HG02759 (cell line): ENCODE measurements around the gene KCNQ5.

Source experiments
- ATAC-seq: cut with Tn5 transposase; IDR thresholded peaks from one replicate; pipeline ENCODE4 v1.9.1; 2021; ENCODE audit warnings: mild to moderate bottlenecking, moderate library complexity; ENCODE audit not compliant: unreplicated experiment

Gene KCNQ5

GRCh38 chr6:72674842-72675241, 53.0 kb downstream of the KCNQ5 start:
- ATAC-seq = no peak

- ATAC-seq = no peak
These were observed 53.5 kb downstream of the KCNQ5 start for GRCh38 chr6:72675396-72675795.

GRCh38 chr6:72676995-72677394, 55.1 kb downstream of the KCNQ5 start:
- no peak for ATAC-seq

DNA sequence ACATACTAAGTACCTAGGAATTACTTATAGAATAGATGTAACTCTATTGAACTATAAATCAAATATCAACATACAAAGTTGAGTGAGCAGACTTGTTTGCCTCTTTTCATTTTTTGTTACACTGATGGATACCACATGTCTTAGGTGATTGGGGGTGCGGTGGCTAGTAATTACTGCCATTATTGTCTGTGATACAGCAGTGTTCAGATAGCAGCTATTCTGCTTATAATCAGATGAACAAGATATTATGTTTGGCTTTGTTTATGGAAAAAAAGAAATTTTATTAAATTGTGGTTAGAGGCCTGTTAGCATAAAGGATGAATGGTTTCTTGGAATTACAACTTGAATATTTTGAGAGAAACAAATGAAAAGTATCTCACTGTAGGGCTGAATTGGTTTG, 55.9 kb downstream of the KCNQ5 start:
- no peak for ATAC-seq

- ATAC-seq = peak; percentile 89
These were observed 61.9 kb downstream of the KCNQ5 start for GRCh38 chr6:72683797-72684196.

DNA sequence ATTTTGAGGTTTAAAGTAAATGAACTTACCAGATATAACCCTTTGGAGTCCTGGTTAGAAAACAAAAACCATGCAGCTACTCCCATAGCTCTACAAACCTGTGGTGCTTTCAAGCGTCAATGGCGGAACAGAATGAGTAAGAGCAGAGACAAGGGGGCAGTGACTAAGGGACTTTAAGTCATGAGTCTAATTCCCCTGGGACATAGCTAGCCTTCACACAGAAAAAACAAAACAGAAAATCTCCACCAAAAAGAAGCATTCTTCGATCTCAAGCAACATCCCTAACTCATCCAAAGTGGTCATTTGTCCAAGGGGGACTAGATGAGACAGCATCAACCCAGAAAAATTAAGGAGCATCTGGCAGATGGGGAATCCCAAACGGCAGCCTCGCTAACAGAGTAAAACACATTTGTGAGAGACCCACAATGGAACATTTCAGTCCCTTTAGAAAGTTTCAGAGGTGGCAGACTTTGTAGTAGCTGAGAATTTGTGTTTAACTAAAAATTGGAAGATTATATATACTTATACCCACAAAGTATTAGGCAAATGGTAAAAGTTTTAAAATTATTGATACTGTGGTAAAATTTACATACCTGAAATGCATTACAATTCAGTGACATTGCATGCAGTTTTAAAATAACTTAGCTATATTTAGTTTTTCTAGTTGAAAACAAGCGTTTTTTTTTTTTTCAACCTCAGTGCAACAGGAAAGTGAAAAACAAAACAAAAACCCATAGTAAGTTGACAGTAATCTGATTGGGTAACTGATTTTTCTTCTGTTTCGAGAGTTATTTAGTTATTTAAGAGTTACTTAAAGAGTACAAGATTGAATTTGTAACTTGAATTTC, 67.5 kb downstream of the KCNQ5 start:
- peak; percentile 95 for ATAC-seq

GRCh38 chr6:72691249-72691648, 69.4 kb downstream of the KCNQ5 start:
- ATAC-seq = no peak

DNA sequence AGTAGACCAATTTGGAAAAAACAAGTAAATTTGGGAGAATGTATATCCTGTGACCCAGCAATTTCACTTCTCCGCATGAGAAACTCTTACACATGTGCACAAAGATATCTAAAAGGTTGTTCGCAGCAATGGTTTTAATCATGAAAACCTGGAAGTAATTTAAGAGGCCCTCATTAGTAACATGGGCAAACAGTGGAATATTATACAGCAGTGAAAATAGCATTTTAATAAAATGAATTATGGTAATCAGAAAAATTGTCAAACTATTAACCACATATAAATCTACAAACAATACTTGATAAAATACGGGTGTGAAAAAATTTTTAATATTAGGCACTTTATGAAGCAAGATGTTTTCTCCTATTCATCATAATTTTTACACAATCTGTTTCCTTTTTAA, 74.2 kb downstream of the KCNQ5 start:
- no peak for ATAC-seq

GRCh38 chr6:72699159-72699558, 77.3 kb downstream of the KCNQ5 start:
- ATAC-seq = no peak

DNA sequence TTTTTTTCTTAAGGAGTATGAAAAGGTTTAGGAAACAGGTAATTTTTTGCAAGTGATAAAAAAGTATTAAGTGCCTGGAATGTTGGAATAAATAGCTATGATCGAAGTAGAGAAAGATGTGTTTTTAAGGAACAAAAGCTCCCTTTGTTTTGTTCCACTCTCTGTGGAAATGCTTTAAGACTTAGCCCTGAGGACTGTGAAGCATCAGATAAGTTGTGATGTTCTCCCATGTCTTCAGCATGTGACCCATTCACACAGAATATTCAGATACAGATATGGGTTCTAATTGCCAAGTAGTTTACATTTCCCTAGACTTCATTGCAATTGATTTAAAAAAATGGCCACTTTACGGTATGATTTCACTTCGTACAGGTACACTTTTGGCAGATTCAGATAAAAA, 80.6 kb downstream of the KCNQ5 start:
- no peak for ATAC-seq

GRCh38 chr6:72703093-72703492, 81.2 kb downstream of the KCNQ5 start:
- ATAC-seq = no peak

DNA sequence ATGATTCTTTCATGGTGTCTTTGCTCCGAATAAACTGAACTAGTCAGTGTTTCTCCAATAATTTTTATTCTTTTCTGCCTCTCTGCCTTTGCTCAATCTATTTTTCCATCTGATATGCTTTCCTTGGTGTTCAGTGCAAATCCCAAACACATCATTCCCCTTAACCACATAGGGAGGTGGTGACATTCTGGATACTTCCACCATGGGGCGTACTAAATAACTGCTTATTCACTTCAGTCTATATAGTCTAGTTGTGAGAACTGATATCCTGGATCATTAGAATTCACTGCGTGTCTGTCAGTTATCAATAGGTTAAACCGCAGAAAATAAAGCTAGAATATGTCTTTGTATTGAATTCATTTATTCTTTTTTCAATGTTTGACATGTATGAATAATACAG, 83.1 kb downstream of the KCNQ5 start:
- no peak for ATAC-seq

- no peak for ATAC-seq
These were observed 87.6 kb downstream of the KCNQ5 start for GRCh38 chr6:72709431-72709830.

GRCh38 chr6:72711731-72712130, 89.9 kb downstream of the KCNQ5 start:
- no peak for ATAC-seq

DNA sequence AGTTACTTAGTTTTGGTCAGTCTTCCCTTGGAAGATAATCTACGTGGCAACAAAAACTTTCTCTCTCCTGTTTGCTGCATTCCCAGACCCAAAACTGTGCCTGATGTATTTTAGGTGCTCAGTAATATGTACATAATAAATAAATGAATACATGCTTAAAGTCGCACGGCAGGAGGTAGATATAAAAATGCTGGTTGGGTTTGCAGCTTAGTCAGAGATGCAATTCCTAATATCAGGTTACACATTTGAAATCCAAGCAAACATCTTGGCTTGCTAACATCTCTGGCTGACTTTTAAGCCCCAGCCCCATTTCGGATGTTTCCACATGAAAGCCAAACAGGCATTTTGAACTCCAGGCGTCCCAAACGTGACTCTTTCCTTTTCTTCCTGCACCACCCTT, 91.0 kb downstream of the KCNQ5 start:
- ATAC-seq = no peak

DNA sequence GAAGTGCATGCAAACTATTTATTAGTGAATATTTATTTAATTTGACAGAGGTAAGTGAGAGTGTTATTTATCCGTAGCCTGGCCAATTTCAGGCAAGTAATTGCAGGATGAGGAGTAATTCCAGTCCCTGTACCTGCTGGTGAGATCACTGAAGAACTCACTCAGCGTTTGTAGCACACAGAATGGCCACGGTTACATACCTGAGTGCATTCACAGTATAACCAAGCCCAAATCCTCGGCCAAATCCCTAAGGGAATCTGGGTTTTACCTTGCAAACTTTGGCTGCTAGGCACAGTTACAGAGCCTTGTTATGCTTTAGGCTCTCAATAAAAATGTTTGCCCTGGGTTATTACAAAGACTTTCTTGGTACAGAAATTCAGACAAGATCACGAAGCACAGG, 93.3 kb downstream of the KCNQ5 start:
- no peak for ATAC-seq

GRCh38 chr6:72716916-72717315, 95.1 kb downstream of the KCNQ5 start:
- no peak for ATAC-seq

- no peak for ATAC-seq
These were observed 98.6 kb downstream of the KCNQ5 start for GRCh38 chr6:72720464-72720863.

GRCh38 chr6:72721346-72721745, 99.5 kb downstream of the KCNQ5 start:
- ATAC-seq = no peak

GRCh38 chr6:72724545-72724944, 102.7 kb downstream of the KCNQ5 start:
- peak; percentile 99 for ATAC-seq

GRCh38 chr6:72728706-72729343, 107.0 kb downstream of the KCNQ5 start:
- ATAC-seq = no peak

- ATAC-seq = no peak
These were observed 111.2 kb downstream of the KCNQ5 start for GRCh38 chr6:72733045-72733444.
